IMR-90 (cell line): ENCODE measurements around the gene MEGF6. TPM values are rescaled to one million over a fixed set of nuclear protein-coding genes. Genes with fewer than 3 reads are reported as not detected.

Source experiments
- ATAC-seq: fragments of 200-7000 bp; cut with Tn5 transposase; 2 replicates; pipeline ENCODE4 v1.9.1; 2020; ENCODE audit warnings: low read depth, mild to moderate bottlenecking, moderate library complexity
- BruUV-seq: library from RNA; stranded (reverse); fragments of 400-500 nt; replicated peaks from 2 replicates; lab custom pipeline; 2021; lab: Mats Ljungman, UMichigan
- CTCF ChIA-PET: fragments of 300-600 bp; formaldehyde crosslinking; extraction: SDS; loops from one replicate; lab custom pipeline; 2021; ENCODE audit warnings: antibody characterized with exemption; lab: Yijun Ruan, JAX
- POLR2A ChIA-PET: fragments of 300-600 bp; sonication (Branson Sonifier 250); formaldehyde crosslinking; loops from one replicate; lab custom pipeline; 2022; ENCODE audit warnings: antibody characterized with exemption; ENCODE audit not compliant: unreplicated experiment; lab: Charles Lee
- DNase-seq: peaks from one replicate; pipeline ENCODE4 v3.0.0; 2013
- H2AFZ ChIP-seq: replicated peaks from 2 replicates; pipeline ENCODE3; 2013; ENCODE audit warnings: low read length, mild to moderate bottlenecking; ENCODE audit not compliant: poor library complexity
- H2AK5ac ChIP-seq: 2 replicates; pipeline ENCODE4 v1.6.1; 2013; ENCODE audit warnings: low read depth, low read length, inconsistent platforms
- H2AK9ac ChIP-seq: replicated peaks from 2 replicates; pipeline ENCODE3; 2013; ENCODE audit warnings: mild to moderate bottlenecking, low read depth, low read length, moderate library complexity; ENCODE audit not compliant: poor library complexity
- H2BK120ac ChIP-seq: 2 replicates; pipeline ENCODE4 v1.6.1; 2013; ENCODE audit warnings: low read depth, low read length, inconsistent platforms
- H2BK15ac ChIP-seq: 3 replicates; pipeline ENCODE4 v1.6.1; 2013; ENCODE audit warnings: low read depth, low read length, inconsistent platforms
- H2BK20ac ChIP-seq: 2 replicates; pipeline ENCODE4 v1.6.1; 2013; ENCODE audit warnings: low read depth, mild to moderate bottlenecking, inconsistent platforms, low read length, moderate library complexity
- H2BK5ac ChIP-seq: 2 replicates; pipeline ENCODE4 v1.6.1; 2013; ENCODE audit warnings: mild to moderate bottlenecking, low read depth, low read length, inconsistent platforms; ENCODE audit not compliant: poor library complexity, severe bottlenecking
- H3K14ac ChIP-seq: replicated peaks from 2 replicates; pipeline ENCODE4 v1.6.1; 2013; ENCODE audit warnings: low read depth, low read length, inconsistent platforms
- H3K18ac ChIP-seq: 2 replicates; pipeline ENCODE4 v1.6.1; 2013; ENCODE audit warnings: low read depth, low read length, control low read depth
- H3K23ac ChIP-seq: 2 replicates; pipeline ENCODE4 v1.6.1; 2013; ENCODE audit warnings: low read depth, low read length, inconsistent platforms
- H3K27ac ChIP-seq: 2 replicates; pipeline ENCODE4 v1.5.1; 2013; ENCODE audit warnings: mild to moderate bottlenecking, control low read depth, low read length; ENCODE audit not compliant: insufficient read depth
- H3K27me3 ChIP-seq: 2 replicates; pipeline ENCODE4 v1.6.1; 2013; ENCODE audit warnings: low read length; ENCODE audit not compliant: control insufficient read depth, insufficient read depth
- H3K36me3 ChIP-seq: 2 replicates; pipeline ENCODE4 v1.6.1; 2013; ENCODE audit warnings: low read length, mixed read lengths; ENCODE audit not compliant: control insufficient read depth, insufficient read depth
- H3K4ac ChIP-seq: 2 replicates; pipeline ENCODE4 v1.6.1; 2013; ENCODE audit warnings: low read depth, low read length, inconsistent platforms
- H3K4me1 ChIP-seq: 2 replicates; pipeline ENCODE4 v1.6.1; 2013; ENCODE audit warnings: low read length, mixed read lengths; ENCODE audit not compliant: control insufficient read depth, insufficient read depth
- H3K4me2 ChIP-seq: 2 replicates; pipeline ENCODE4 v1.6.1; 2013; ENCODE audit warnings: low read depth, mild to moderate bottlenecking, control low read depth, low read length, moderate library complexity
- H3K4me3 ChIP-seq: 2 replicates; pipeline ENCODE4 v1.5.1; 2013; ENCODE audit warnings: low read depth, mild to moderate bottlenecking, control low read depth, low read length, moderate library complexity; ENCODE audit not compliant: insufficient read depth
- H3K56ac ChIP-seq: 2 replicates; pipeline ENCODE4 v1.6.1; 2013; ENCODE audit warnings: low read length, inconsistent platforms; ENCODE audit not compliant: insufficient read depth; ENCODE audit errors: extremely low read depth
- H3K79me1 ChIP-seq, 2 experiments: 2 replicates each; pipeline ENCODE4 v1.6.1; 2013; ENCODE audit warnings: low read length in 2 of 2, inconsistent platforms in 1 of 2, low read depth in 1 of 2
- H3K9ac ChIP-seq: 2 replicates; pipeline ENCODE4 v1.6.1; 2013; ENCODE audit warnings: low read depth, low read length, control low read depth
- H3K9me1 ChIP-seq: 2 replicates; pipeline ENCODE4 v1.6.1; 2013; ENCODE audit warnings: low read length, inconsistent platforms; ENCODE audit not compliant: insufficient read depth
- H3K9me3 ChIP-seq: 2 replicates; pipeline ENCODE4 v1.6.1; 2013; ENCODE audit warnings: low read length; ENCODE audit not compliant: control insufficient read depth, insufficient read depth
- H4K20me1 ChIP-seq: 2 replicates; pipeline ENCODE4 v1.6.1; 2013; ENCODE audit warnings: low read length, inconsistent platforms; ENCODE audit not compliant: insufficient read depth
- H4K5ac ChIP-seq: 2 replicates; pipeline ENCODE4 v1.6.1; 2013; ENCODE audit warnings: mild to moderate bottlenecking, low read depth, low read length, control low read depth
- H4K8ac ChIP-seq, 2 experiments: 2 replicates each; pipeline ENCODE4 v1.6.1; 2013; ENCODE audit warnings: low read depth in 2 of 2, low read length in 2 of 2, control low read depth in 1 of 2, inconsistent platforms in 1 of 2
- H4K91ac ChIP-seq: 2 replicates; pipeline ENCODE4 v1.6.1; 2013; ENCODE audit warnings: low read depth, low read length, inconsistent platforms; ENCODE audit not compliant: insufficient read depth
- BHLHE40 ChIP-seq: fragments of 150-350 bp; IDR thresholded peaks from 2 replicates; pipeline ENCODE4 v1.6.1; 2016; ENCODE audit warnings: mild to moderate bottlenecking, low read depth, low read length
- MAFK ChIP-seq: IDR thresholded peaks from 2 replicates; pipeline ENCODE4 v1.6.1; 2012; ENCODE audit warnings: low read depth, low read length, improper control_type of control experiment
- MAZ ChIP-seq: IDR thresholded peaks from 2 replicates; pipeline ENCODE4 v1.6.1; 2012; ENCODE audit warnings: low read depth, mild to moderate bottlenecking, low read length, improper control_type of control experiment, moderate library complexity, borderline replicate concordance
- MXI1 ChIP-seq: IDR thresholded peaks from 2 replicates; pipeline ENCODE4 v1.6.1; 2012; ENCODE audit warnings: low read depth, mild to moderate bottlenecking, low read length, moderate library complexity, borderline replicate concordance
- POLR2A ChIP-seq: IDR thresholded peaks from 2 replicates; pipeline ENCODE4 v1.6.1; 2012; ENCODE audit warnings: mild to moderate bottlenecking, low read depth, low read length
- RAD21 ChIP-seq: IDR thresholded peaks from 2 replicates; pipeline ENCODE4 v1.6.1; 2012; ENCODE audit warnings: low read length, improper control_type of control experiment
- RCOR1 ChIP-seq: IDR thresholded peaks from 2 replicates; pipeline ENCODE4 v1.6.1; 2012; ENCODE audit warnings: mild to moderate bottlenecking, low read length, improper control_type of control experiment; ENCODE audit not compliant: insufficient replicate concordance
- RFX5 ChIP-seq: IDR thresholded peaks from 2 replicates; pipeline ENCODE4 v1.8.0; 2012; ENCODE audit warnings: low read depth, mild to moderate bottlenecking, low read length, moderate library complexity
- WGBS, 2 experiments: methylation state at CpG; one replicate each; pipeline versions ENCODE4 v1.1.5 to v1.1.7; 2013; ENCODE audit warnings: missing lambda C conversion rate in 2 of 2; ENCODE audit not compliant: insufficient read length in 1 of 2; ENCODE audit errors: extremely low coverage in 2 of 2; 5-methylcytosine and 5-hydroxymethylcytosine counted together
- dilution Hi-C: fragments of 300-500 bp; cut with HindIII; formaldehyde crosslinking; loops from one replicate; pipeline ENCODE4 v1.14.3; 2018; ENCODE audit warnings: low sequenced_read_pairs; ENCODE audit not compliant: unreplicated experiment
- in situ Hi-C: fragments of 300-500 bp; cut with MboI; formaldehyde crosslinking; loops from 3 replicates; pipeline ENCODE4 v1.14.3; 2019; ENCODE audit warnings: low sequenced_read_pairs, inconsistent platforms, mixed read lengths
- intact Hi-C: fragments of 100-400 bp; cut with micrococcal nuclease; formaldehyde crosslinking; loops from 2 replicates; pipeline ENCODE4 v1.10.0; 2022
- polyA plus RNA-seq, 3 experiments: library from polyadenylated mRNA; depleted of rRNA; stranded (reverse); fragments of >200 nt; gene quantifications; 2 replicates each; pipeline ENCODE4 v1.2.3, GENCODE V29; 2012; ENCODE audit warnings: low replicate concordance in 1 of 3
- total RNA-seq: library from RNA; depleted of rRNA; stranded (reverse); fragments of >200 nt; gene quantifications from 2 replicates; pipeline ENCODE4 v1.2.3, GENCODE V29; 2012
- TF ChIP-seq, protein P1 (sequence below): fragments of 150-350 bp; IDR thresholded peaks from 2 replicates; pipeline ENCODE4 v1.6.1; 2016; ENCODE audit warnings: low read depth, mild to moderate bottlenecking, low read length, moderate library complexity, borderline replicate concordance

The MEGF6 gene
- total and polyA plus RNA-seq, 2 of the 4 experiments (the other 2 are of a cell fraction), result 0.72 to 4.1 TPM

DNA sequence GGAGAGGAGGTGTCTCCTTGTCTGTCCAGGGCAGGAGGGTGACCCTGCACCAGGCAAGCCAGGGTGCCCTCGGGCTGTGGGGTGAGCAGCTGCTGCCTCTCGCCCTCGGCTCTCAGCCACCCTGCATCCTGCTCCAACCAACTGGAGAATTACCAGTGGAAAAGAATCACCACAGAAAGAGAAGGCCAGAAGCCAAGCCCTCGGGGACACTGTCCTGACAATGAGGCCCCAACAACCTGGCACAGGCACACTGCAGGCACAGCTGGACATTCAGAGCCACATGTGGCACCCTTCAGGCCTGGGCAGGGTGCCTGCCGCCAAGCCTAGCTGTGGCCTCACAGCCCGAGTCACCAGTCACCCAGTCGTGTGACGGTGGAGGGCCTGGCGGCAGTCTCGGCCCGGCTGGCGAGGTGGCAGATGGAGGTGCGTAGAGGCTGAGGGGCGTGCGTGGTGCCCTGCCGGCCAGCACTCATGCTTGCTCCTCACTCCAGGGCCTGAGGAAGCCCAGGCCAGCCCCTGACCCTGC is 12.0 kb downstream of the MEGF6 start:
- no peak overlapping the region for H2BK120ac ChIP-seq
- H3K56ac ChIP-seq, result no peak overlapping the region
- POLR2A ChIA-PET, result no interaction called here
- in situ Hi-C loops, result no loop called here
- DNase-seq (no peak), ATAC-seq (no peak; the same call in 1 of the 2 replicates)
- no peak overlapping the region for H2BK20ac ChIP-seq
- H3K23ac ChIP-seq, result no peak overlapping the region
- dilution Hi-C loops, result no loop called here
- H3K4me1 ChIP-seq, result no peaks in the 10 kb centered on the region
- intact Hi-C loops, result no loop called here
- H2BK5ac ChIP-seq, result no peak overlapping the region
- CTCF ChIA-PET, result no interaction called here
- H2AFZ ChIP-seq, result no peak overlapping the region
- TF ChIP-seq RFX5 (no peak), BHLHE40 (no peak), RAD21 (no peak), MAZ (no peak), MXI1 (no peak), POLR2A (no peak), RCOR1 (no peak), MAFK (no peak)
- TF ChIP-seq, protein P1, sequence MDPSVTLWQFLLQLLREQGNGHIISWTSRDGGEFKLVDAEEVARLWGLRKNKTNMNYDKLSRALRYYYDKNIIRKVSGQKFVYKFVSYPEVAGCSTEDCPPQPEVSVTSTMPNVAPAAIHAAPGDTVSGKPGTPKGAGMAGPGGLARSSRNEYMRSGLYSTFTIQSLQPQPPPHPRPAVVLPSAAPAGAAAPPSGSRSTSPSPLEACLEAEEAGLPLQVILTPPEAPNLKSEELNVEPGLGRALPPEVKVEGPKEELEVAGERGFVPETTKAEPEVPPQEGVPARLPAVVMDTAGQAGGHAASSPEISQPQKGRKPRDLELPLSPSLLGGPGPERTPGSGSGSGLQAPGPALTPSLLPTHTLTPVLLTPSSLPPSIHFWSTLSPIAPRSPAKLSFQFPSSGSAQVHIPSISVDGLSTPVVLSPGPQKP, result no peak
- WGBS, 2 experiments, result 69% methylated on average over 11 of the region's 16 CpGs; no CpG with 5 or more reads in 1 of the 2 experiments
- H3K4me2 ChIP-seq, result no peak overlapping the region
- H3K9me1 ChIP-seq, result no peaks in the 10 kb centered on the region
- H2BK15ac ChIP-seq, result no peak overlapping the region
- H3K14ac ChIP-seq, result no peak overlapping the region
- H4K5ac ChIP-seq, result no peak overlapping the region
- no TSS peak for BruUV-seq
- H3K79me1 ChIP-seq, result no peaks in the 10 kb centered on the region
- no peak overlapping the region for H3K9ac ChIP-seq
- no peak overlapping the region for H3K27ac ChIP-seq
- H3K4me3 ChIP-seq, result no peak overlapping the region
- no peak overlapping the region for H3K18ac ChIP-seq
- H3K4ac ChIP-seq, result no peak overlapping the region
- H2AK9ac ChIP-seq, result no peak overlapping the region
- H4K91ac ChIP-seq, result no peak overlapping the region
- H4K8ac ChIP-seq, result no peak overlapping the region
- H3K9me3 ChIP-seq, result no peaks in the 10 kb centered on the region
- H3K27me3 ChIP-seq, result peaks cover 12% of the 10 kb centered on the region
- no peaks in the 10 kb centered on the region for H4K20me1 ChIP-seq
- H2AK5ac ChIP-seq, result no peak overlapping the region
- H3K36me3 ChIP-seq, result no peaks in the 10 kb centered on the region
